GM20431 (cell line): ENCODE results near the gene FAM76B.

Experiments
- in situ Hi-C: fragments of 300-500 bp; cut with MseI, MboI; formaldehyde crosslinking; loops from one replicate; pipeline ENCODE4 v1.15.0; 2020; ENCODE audit warnings: low sequenced_read_pairs; ENCODE audit not compliant: unreplicated experiment

FAM76B gene

DNA sequence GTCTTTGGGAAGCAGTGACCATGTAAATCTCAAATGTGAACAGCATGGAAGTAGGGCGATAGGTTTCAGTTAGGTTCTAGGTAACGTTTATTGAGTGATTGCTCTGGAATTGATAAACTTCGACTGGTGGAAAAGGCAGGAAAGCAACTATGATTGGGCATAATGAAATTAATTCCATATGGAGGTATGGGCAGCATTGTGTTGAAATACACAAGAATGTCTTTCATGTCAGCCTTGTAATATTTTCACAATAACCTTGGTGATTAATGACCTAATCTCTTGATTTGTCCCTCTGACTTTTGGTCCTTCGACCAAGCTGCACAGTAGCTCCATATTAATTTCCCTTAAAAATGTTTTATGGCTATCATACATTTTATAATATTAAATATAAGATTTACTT lies 3.5 kb upstream of the FAM76B start:
- in situ Hi-C loops: no loop called here

DNA sequence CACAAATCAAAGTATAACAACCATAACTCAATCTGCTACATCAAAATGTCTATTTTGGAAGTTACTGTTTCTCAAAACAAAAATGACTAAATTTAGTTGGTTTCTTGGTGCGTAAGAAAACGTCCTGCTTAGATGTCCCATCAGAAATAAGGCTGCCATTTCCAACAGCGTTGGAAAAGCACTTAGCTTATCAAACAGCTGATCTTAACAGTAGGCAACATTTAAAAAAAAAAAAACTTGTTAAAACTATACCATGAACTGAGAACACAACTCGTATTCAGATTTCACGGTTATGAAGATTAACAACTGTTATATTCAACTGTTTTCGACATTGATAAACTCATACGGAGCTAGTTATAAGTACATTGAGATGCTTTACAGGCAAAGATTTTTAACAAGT lies 3.1 kb upstream of the FAM76B start:
- in situ Hi-C loops: no loop called here

DNA sequence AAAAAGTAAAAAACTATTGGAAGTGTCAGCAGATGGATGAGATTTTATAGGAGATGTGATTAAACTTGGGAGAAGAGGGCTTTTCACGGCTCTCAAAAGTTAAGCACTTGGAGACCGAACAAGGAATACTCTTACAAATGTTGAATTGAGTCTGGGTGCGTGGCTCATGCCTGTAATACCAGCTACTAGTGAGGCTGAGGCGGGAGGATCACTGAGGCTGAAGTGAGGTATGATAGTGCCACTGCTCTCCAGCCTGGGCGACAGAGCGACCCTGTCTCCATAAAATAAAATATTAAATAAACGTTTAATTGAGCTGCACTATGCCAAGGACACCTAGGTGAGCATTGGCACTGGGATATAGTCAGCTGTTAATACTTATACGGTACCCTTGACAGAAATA lies 2.6 kb upstream of the FAM76B start:
- in situ Hi-C loops: no loop called here

- in situ Hi-C loops: no loop called here
Observed at GRCh38 chr11:95791709-95792033, 2.1 kb upstream of the FAM76B start.

DNA sequence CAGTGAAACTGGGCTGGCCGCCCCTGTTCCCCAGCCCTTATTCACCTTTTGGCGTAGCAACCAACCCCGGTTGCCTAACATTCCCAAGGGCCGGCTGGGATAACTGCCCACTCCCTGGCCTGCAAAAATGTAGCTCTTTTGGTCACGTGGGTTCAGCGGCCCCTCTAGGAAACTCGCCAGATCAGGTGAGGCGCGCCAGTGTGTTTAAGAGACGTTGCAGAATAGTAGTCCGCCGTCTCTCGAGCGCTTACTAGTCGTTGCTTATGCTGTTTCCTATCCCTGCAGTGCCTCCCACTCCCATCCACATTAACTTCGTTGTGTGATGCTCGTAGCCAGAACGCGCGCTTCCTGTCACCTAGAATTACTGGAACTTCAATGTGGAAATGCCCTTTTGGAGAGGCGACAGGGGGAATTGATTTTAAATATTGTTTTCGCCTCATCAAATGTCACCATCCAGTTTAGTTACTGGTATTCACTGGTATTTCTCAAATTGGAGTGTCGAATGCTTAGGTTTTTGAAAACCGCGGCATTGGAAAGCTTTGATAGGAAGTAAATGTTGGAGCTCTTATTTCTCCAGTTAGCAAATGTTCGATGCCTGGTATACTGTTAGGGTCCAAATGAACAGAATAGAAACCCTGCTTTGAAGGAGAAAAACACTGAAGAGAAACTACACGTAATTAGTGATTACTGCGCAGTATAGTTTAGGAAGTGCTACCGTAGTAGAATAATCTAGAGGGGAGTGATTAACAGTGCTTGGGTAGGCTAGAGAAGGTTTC lies 1.5 kb upstream of the FAM76B start:
- in situ Hi-C loops: no loop called here

DNA sequence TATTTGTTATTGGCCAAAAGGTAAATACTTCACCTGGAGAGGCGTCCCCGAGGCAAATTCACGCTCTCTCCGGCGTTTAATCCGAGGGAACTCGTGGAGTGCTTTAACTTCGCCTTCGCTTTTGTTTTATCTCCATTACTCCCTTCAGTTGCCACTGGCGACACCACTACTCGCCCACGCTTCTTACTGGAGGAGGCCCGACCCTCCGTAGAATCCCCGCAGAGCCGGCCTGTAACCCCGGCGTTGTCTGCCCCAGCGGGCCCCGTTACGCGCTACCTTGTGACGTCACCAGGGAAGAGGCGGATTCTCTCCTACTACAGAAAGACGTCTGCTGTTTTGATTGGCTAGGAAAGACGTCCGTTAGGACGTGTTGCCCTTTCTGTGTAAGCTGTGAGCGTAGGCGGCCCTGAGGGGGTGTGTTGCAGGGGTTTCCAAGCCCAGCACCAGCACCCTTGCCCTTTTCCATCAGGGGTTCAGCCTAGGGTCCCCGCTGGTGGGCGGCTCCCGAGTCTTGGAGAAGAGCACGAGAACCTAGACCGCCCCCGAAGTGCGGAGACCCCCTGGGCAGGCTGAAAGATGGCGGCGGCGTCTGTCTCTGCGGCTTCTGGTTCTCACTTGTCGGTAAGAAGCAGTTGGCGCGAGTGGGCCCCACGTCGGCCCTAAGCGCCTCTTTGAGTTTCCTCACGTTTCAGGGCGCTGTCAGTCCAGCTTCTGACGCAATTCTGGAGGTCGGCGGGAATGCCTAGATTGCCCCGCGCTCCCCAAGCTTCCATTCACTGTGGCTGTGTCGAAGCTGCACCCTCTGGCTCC lies 746 bp upstream of the FAM76B start, which contains the start of gene CEP57:
Gene CEP57 (plus strand): TSS at position 376 of the 810 bp plus-strand sequence. CDS start 201 bp downstream, at position 577.
- in situ Hi-C loops: no loop called here

DNA sequence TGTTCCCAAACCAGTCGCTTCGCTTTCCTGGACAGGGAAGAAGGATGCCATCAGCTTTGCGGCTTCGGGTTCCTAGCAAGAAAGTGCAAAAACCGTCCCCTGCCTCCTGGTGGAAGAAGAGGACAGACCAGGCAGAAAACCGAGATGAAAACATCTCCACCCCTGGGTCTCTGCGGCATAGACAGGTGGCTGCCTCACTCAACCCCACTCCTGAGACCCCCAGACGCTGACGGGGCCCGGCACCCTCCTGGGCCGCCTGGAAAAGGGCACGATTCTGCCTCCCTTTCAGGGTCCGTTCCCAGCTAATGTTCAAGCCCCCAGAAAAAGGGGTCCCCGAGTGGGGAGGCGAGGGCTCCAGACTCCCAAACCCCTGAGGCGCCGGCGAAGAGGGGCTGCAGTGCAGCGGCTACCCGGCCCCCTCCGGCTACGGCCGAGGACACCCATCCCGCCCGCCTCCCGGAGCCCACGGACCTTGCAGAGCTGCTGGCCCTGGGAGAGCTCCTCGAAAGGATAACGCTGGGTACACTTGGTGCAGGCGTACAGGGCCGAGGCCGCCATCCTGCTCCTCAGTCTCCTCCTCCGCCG lies 569 bp downstream of the FAM76B start:
- in situ Hi-C loops: no loop called here

DNA sequence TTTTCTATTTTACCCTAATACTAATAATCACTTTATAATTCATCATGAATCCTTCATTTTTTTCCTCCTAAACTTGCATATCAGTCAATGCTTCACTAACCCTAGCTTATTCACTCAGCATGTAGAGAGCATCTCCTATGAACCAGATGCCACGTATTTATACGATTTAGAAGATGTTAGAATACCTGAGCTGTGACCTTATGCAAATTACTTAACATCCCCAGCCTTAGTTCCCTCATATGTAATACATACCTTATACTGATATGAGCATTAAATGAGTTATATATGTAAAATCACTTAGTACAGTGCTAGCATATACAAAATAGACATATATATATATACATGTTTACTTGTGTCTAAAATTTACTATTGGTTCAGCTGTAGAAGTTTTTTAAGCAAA lies 9.0 kb downstream of the FAM76B start:
- in situ Hi-C loops: no loop called here

DNA sequence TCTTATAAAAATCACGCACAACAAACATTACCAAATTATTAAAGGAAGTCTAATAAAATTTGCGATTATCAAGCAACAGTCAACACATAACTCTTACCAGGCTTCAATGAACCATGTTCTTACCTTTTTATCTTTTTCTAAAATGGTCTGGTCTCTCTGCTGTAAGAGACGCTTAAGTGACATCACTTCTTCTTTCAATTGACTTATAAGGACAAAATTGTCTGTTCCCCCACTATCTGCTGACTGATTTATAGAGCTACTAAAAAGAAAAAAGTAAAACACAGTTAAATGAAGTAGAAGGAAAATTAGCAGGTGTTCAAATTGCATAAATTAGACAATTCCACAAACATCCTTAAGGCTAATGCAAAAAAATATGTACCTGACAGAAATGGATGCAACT lies 10.9 kb downstream of the FAM76B start:
- in situ Hi-C loops: no loop called here

DNA sequence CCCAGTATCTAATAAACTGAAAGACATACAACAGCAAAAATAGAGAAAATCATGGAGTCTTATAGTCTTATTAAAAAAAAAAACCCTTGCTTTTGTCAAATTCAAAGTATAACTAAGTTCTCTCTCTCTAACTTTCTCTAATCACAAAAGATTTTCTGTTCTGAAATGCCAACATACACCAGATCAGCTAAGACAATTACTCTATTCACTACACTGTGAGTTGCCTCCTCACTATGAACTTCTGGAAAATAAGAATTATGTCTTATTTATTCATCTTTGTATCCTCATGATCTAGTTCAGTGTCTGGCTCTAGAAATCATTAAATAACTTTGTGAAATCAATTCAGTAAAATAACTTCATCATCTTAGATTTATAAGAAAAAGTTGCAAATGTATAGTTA lies 12.7 kb downstream of the FAM76B start:
- in situ Hi-C loops: no loop called here

DNA sequence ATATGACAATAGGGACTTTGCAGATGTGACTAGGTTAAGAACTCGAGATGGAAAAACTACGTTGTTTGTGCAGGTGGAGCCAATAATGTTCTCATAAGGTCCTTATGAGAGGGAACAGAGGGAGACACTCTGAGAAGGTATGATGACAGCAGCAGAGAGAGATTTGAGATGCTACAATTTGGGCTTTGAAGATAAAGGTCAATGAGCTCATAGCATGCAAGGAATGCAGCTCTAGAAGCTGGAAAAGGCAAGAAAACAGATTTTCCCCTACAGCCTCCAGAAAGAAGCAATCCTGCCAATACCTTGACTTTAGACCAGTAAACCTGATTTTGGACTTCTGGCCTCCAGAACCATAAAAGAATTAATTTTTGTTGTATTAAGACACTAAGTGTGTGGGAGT lies 21.1 kb downstream of the FAM76B start:
- in situ Hi-C loops: loop anchor here (10.0 kb wide), 1 partner anchor 614 kb away; no protein-coding TSS in a partner anchor

DNA sequence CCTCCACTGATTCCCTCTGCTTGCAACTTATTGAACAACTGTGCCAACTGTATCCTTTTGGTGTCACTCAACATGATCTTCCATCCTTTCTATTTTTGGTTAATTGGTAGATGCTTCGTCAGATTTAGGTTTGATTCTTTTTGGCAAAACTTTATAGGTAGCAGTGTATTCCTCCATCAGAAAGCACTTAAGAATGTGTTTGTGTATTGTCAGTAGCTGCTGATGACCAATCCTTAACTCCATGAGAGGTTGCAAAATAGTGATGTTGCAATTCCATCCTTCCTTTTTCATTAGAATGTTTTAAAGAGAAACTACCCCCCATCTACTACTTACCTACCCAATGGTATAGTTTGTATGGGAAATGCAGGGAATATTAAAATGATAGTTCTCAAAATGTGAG lies 22.1 kb downstream of the FAM76B start:
- in situ Hi-C loops: loop anchor here (10.0 kb wide), 1 partner anchor 613 kb away; no protein-coding TSS in a partner anchor

- in situ Hi-C loops: loop anchor here (10.0 kb wide), 1 partner anchor 612 kb away; no protein-coding TSS in a partner anchor
Observed at GRCh38 chr11:95766701-95767100, 22.9 kb downstream of the FAM76B start.

GRCh38 chr11:95764267-95764898 lies 25.2 kb downstream of the FAM76B start:
- in situ Hi-C loops: loop anchor here (10.0 kb wide), 1 partner anchor 610 kb away; no protein-coding TSS in a partner anchor

DNA sequence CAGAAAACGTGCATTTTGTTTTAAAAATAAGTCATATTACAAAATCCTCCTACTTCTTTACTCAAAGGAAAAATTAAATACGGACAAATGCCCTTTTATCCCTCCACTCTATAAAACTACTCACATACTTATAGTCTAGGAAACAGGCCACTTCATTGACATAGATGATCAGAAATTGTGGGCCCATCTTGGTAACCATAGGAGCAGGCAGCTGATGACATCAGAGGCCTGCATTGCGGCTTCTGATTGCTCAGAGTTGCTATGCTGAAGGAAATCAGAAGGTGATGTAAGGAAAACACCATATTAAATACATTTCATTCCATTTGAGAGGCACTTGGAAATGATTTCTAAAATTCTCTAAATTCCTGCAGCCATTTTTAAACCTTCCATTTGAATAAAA lies 27.0 kb downstream of the FAM76B start:
- in situ Hi-C loops: loop anchor here (10.0 kb wide), 1 partner anchor 608 kb away; no protein-coding TSS in a partner anchor

DNA sequence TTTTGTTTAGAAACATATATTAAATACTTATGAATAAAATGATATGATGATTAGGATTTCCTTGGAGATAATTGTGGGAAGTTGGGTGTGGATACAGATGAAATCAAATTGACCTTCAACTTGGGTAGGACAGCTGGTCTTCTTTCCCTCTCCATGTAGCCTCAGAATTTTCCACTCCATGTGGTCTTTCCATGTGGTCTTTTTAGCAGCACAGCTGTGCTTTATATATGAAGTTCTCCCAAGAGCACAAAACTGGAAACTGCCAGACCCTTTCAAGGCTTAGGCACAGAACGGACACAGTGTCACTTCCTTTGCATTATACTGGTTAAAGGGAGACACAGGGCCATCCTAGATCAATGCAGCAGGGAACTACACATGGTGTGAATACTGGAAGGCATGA lies 28.6 kb downstream of the FAM76B start:
- in situ Hi-C loops: loop anchor here (10.0 kb wide), 1 partner anchor 606 kb away; no protein-coding TSS in a partner anchor

DNA sequence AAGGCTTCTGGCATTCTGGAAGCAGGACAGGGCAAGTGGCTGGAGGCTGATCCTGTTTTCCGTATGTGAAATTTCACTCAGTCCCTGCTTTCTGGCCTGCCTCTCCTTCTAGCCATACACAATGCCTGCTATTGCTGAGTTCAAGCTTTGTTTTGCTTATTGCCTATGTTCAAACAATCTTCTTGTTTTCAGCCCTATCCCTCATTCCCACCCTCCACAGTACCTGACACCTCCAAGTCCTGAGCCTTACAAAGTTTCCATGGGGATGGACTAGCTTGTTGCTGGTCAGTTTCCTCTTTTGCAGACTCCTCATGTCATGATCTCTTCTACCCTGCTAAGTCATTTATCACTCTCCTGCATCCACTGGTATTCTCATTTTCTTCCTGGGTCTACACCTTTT lies 38.1 kb downstream of the FAM76B start:
- in situ Hi-C loops: no loop called here

DNA sequence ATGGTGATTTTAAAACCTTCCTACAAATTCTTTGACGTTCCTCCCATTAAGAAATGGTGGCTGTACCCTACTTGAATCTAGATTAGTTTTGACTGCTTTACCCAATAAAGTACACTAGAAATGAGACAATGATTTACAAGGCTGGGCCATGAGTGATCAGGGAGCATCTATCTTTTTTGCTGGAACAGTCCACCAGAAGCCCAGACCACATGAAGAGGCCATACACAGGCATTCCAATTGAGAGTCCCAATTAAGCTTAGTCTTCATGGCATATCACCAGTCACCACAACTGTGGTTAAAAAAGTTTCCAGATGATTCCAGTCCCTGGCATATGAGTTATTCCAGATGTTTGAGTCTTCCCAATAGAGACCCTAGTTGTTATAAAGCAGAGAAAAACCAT lies 39.5 kb downstream of the FAM76B start:
- in situ Hi-C loops: no loop called here

DNA sequence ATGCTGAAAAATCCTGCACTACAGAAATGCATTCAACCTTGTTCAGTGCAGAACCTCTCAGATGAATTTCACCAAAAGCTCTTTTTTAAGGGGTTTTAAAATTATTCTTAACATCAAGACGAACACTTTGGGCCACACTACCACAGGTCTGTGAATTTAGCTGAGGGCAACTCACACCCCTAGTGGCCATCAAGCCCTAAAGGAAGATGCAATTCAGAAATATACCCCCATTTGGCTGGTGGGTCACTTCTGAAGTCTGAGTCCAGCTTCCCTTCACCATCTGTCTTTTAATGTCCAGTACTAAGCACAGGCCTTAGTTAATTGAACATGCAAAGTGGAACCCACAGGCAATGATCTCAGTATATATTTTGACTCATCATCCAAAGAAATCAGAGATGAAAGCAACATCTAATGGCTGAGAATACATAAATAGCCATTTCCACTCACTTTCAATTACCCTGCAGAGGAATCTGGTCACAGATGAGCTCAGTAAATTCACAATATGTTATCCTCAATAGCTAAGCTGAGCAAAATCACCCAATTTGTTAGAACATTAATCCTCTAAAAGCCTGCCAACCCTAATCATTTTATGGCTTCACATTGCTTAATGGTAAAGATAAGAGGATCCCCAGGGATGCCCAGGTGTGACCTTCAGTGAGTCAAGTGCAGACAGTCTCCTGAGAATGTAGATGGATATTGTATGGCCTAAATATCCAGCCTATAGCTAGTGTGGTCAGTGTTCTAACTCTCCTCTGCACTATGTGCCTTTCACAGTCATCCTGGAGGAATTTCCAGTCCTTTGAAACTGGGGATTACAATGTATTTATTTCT lies 50.3 kb downstream of the FAM76B start:
- in situ Hi-C loops: no loop called here
